ENCODE measurements around the gene DYNLT2. TPM values are rescaled to one million over a fixed set of nuclear protein-coding genes. Genes with fewer than 3 reads are reported as not detected.

Gene DYNLT2
- total RNA-seq, 1 donor from 2014 or later, result 3.0 TPM

GRCh38 chr6:169791721-169792131, 40.4 kb upstream of the DYNLT2 start:
- peaks cover 16% of the 10 kb centered on the region for H3K27me3 Mint-ChIP-seq (ENCODE audit: unreplicated experiment)
- H3K27ac Mint-ChIP-seq (ENCODE audit: unreplicated experiment), result no peak overlapping the region
- no peak overlapping the region for H3K4me3 Mint-ChIP-seq (ENCODE audit: unreplicated experiment)
- TF ChIP-seq CTCF (IDR thresholded peaks at IDR 0.05), result no peak
- peak; percentile 66 for DNase-seq (ENCODE audit: extremely low spot score, unreplicated experiment)
- no peaks in the 10 kb centered on the region for H3K36me3 Mint-ChIP-seq (ENCODE audit: unreplicated experiment)
- peaks cover 16% of the 10 kb centered on the region for H3K4me1 Mint-ChIP-seq (ENCODE audit: unreplicated experiment)
- no peaks in the 10 kb centered on the region for H3K9me3 Mint-ChIP-seq (ENCODE audit: unreplicated experiment)

- peak overlapping the region; percentile 83 for H3K4me3 Mint-ChIP-seq (ENCODE audit: unreplicated experiment)
- H3K4me1 Mint-ChIP-seq (ENCODE audit: unreplicated experiment), result peaks cover 16% of the 10 kb centered on the region
- H3K27ac Mint-ChIP-seq (ENCODE audit: unreplicated experiment), result peak overlapping the region; percentile 83
- peak; percentile 98 for TF ChIP-seq CTCF (IDR thresholded peaks at IDR 0.05)
- H3K27me3 Mint-ChIP-seq (ENCODE audit: unreplicated experiment), result peaks cover 3% of the 10 kb centered on the region
- peak; percentile 92 for DNase-seq (ENCODE audit: extremely low spot score, unreplicated experiment)
- H3K36me3 Mint-ChIP-seq (ENCODE audit: unreplicated experiment), result no peaks in the 10 kb centered on the region
- H3K9me3 Mint-ChIP-seq (ENCODE audit: unreplicated experiment), result no peaks in the 10 kb centered on the region
Observed at GRCh38 chr6:169789944-169790927, 38.9 kb upstream of the DYNLT2 start.

GRCh38 chr6:169789146-169789943, 38.0 kb upstream of the DYNLT2 start:
- H3K27me3 Mint-ChIP-seq (ENCODE audit: unreplicated experiment), result no peaks in the 10 kb centered on the region
- H3K27ac Mint-ChIP-seq (ENCODE audit: unreplicated experiment), result no peak overlapping the region
- DNase-seq (ENCODE audit: extremely low spot score, unreplicated experiment), result peak; percentile 63
- H3K4me1 Mint-ChIP-seq (ENCODE audit: unreplicated experiment), result peaks cover 16% of the 10 kb centered on the region
- H3K4me3 Mint-ChIP-seq (ENCODE audit: unreplicated experiment), result peak overlapping the region; percentile 83
- no peaks in the 10 kb centered on the region for H3K36me3 Mint-ChIP-seq (ENCODE audit: unreplicated experiment)
- TF ChIP-seq CTCF (IDR thresholded peaks at IDR 0.05), result no peak
- H3K9me3 Mint-ChIP-seq (ENCODE audit: unreplicated experiment), result no peaks in the 10 kb centered on the region

- H3K36me3 Mint-ChIP-seq (ENCODE audit: unreplicated experiment), result peaks cover 4% of the 10 kb centered on the region
- no peaks in the 10 kb centered on the region for H3K9me3 Mint-ChIP-seq (ENCODE audit: unreplicated experiment)
- DNase-seq (ENCODE audit: extremely low spot score, unreplicated experiment), result no peak
- no peak overlapping the region for H3K27ac Mint-ChIP-seq (ENCODE audit: unreplicated experiment)
- no peaks in the 10 kb centered on the region for H3K27me3 Mint-ChIP-seq (ENCODE audit: unreplicated experiment)
- peak overlapping the region; percentile 32 for H3K4me3 Mint-ChIP-seq (ENCODE audit: unreplicated experiment)
- TF ChIP-seq CTCF (IDR thresholded peaks at IDR 0.05), result no peak
- peaks cover 16% of the 10 kb centered on the region for H3K4me1 Mint-ChIP-seq (ENCODE audit: unreplicated experiment)
Observed at GRCh38 chr6:169788809-169789145, 37.4 kb upstream of the DYNLT2 start.

GRCh38 chr6:169787797-169788196, 36.4 kb upstream of the DYNLT2 start:
- Mint-ChIP-seq H3K36me3 (ENCODE audit: unreplicated experiment) (peaks cover 8% of the 10 kb centered on the region), H3K9me3 (ENCODE audit: unreplicated experiment) (no peaks in the 10 kb centered on the region), H3K4me1 (ENCODE audit: unreplicated experiment) (peaks cover 16% of the 10 kb centered on the region), H3K4me3 (ENCODE audit: unreplicated experiment) (no peak overlapping the region), H3K27ac (ENCODE audit: unreplicated experiment) (no peak overlapping the region), H3K27me3 (ENCODE audit: unreplicated experiment) (no peaks in the 10 kb centered on the region)
- DNase-seq (ENCODE audit: extremely low spot score, unreplicated experiment), result peak; percentile 69
- TF ChIP-seq CTCF (IDR thresholded peaks at IDR 0.05), result no peak

Data from osteocyte (in vitro differentiated cells).